Fibroblast of pulmonary artery (primary cell): Measurements from ENCODE around the gene GPR35.

Experiments used
- DNase-seq: peaks from one replicate; pipeline ENCODE4 v3.0.0-alpha.2; 2010; ENCODE audit warnings: low read depth
- H3K4me3 ChIP-seq: replicated peaks from 2 replicates; pipeline ENCODE4 v1.5.1; 2011; ENCODE audit warnings: low read depth, mild to moderate bottlenecking, control low read depth, low read length, moderate library complexity
- CTCF ChIP-seq: IDR thresholded peaks from 2 replicates; pipeline ENCODE4 v1.5.1; 2011; ENCODE audit warnings: mild to moderate bottlenecking, control low read depth, low read length, inconsistent platforms; ENCODE audit errors: missing control alignments

GPR35 gene

GRCh38 chr2:240619506-240620148 lies 5.7 kb upstream of the GPR35 start:
- TF ChIP-seq CTCF, result no peak
- no peak for DNase-seq
- H3K4me3 ChIP-seq, result no peak overlapping the region

- DNase-seq, result no peak
- no peak for TF ChIP-seq CTCF
- no peak overlapping the region for H3K4me3 ChIP-seq
Measured at GRCh38 chr2:240620149-240620731, 5.0 kb upstream of the GPR35 start.

- no peak for DNase-seq
Measured at GRCh38 chr2:240620859-240621258, 4.4 kb upstream of the GPR35 start.

GRCh38 chr2:240622060-240622411 lies 3.2 kb upstream of the GPR35 start:
- no peak overlapping the region for H3K4me3 ChIP-seq
- DNase-seq, result no peak
- no peak for TF ChIP-seq CTCF

More at GRCh38 chr2:240620859-240621258, 4.4 kb upstream of the GPR35 start:
- H3K4me3 ChIP-seq, result no peak overlapping the region
- no peak for TF ChIP-seq CTCF

- no peak for TF ChIP-seq CTCF
- no peak overlapping the region for H3K4me3 ChIP-seq
- DNase-seq, result no peak
Measured at GRCh38 chr2:240622531-240623235, 2.6 kb upstream of the GPR35 start.

- DNase-seq, result no peak
- no peak overlapping the region for H3K4me3 ChIP-seq
Measured at GRCh38 chr2:240623531-240624010, 1.7 kb upstream of the GPR35 start.

More at GRCh38 chr2:240623531-240624010, 1.7 kb upstream of the GPR35 start:
- TF ChIP-seq CTCF, result no peak
